Stimulated activated CD8-positive, alpha-beta memory T cell treated with anti-CD3 and anti-CD28 coated beads, Interleukin-4, amount 100 ng/mL, for 48 hours (primary cell): ENCODE measurements around the gene CD72.
"Not testable (repeated sequence)": the region's sequence is repeated elsewhere in the genome, so short reads cannot be mapped to it uniquely, and the experiment has no call there.

Experiments used
- DNase-seq: peaks from one replicate; pipeline ENCODE4 v3.0.0-alpha.2; 2020

Gene CD72

GRCh38 chr9:35583521-35583920 lies 34.7 kb downstream of the CD72 start:
- not testable (repeated sequence) for DNase-seq

GRCh38 chr9:35579659-35580227 lies 38.5 kb downstream of the CD72 start:
- not testable (repeated sequence) for DNase-seq

GRCh38 chr9:35579130-35579529 lies 39.1 kb downstream of the CD72 start:
- peak; percentile 42 for DNase-seq

- no peak for DNase-seq
These were observed 40.7 kb downstream of the CD72 start for GRCh38 chr9:35577486-35577885.

- DNase-seq, result no peak
These were observed 42.7 kb downstream of the CD72 start for GRCh38 chr9:35575478-35575877.

GRCh38 chr9:35574578-35575122 lies 43.6 kb downstream of the CD72 start:
- no peak for DNase-seq

- DNase-seq, result peak; percentile 68
These were observed 47.3 kb downstream of the CD72 start for GRCh38 chr9:35570709-35571504.

- DNase-seq, result no peak
These were observed 49.0 kb downstream of the CD72 start for GRCh38 chr9:35569206-35569605.

GRCh38 chr9:35568196-35568595 lies 50.0 kb downstream of the CD72 start:
- DNase-seq, result no peak

GRCh38 chr9:35566417-35566816 lies 51.8 kb downstream of the CD72 start:
- no peak for DNase-seq

GRCh38 chr9:35564658-35565061 lies 53.6 kb downstream of the CD72 start:
- no peak for DNase-seq

GRCh38 chr9:35563791-35564197 lies 54.4 kb downstream of the CD72 start:
- DNase-seq, result no peak

- no peak for DNase-seq
These were observed 55.1 kb downstream of the CD72 start for GRCh38 chr9:35562895-35563780.

- DNase-seq, result no peak
These were observed 56.5 kb downstream of the CD72 start for GRCh38 chr9:35561468-35562261.

- no peak for DNase-seq
These were observed 57.4 kb downstream of the CD72 start for GRCh38 chr9:35560625-35561337.
